GM12878 (cell line): ENCODE results near the gene HDGFL1. TPM values are rescaled to one million over a fixed set of nuclear protein-coding genes. Genes with fewer than 3 reads are reported as not detected.

Source experiments
- ATAC-seq: fragments of 200-7000 bp; cut with Tn5 transposase; 3 replicates; pipeline ENCODE4 v1.9.1; 2020; ENCODE audit warnings: mild to moderate bottlenecking, moderate library complexity
- BruUV-seq: library from RNA; stranded (reverse); fragments of 400-500 nt; replicated peaks from 2 replicates; lab custom pipeline; 2021; lab: Mats Ljungman, UMichigan
- CTCF ChIA-PET: fragments of 300-600 bp; sonication (Branson Sonifier 250); formaldehyde crosslinking; extraction: SDS; loops from one replicate; lab custom pipeline; 2021; ENCODE audit warnings: inconsistent platforms; lab: Yijun Ruan, JAX
- POLR2A ChIA-PET: fragments of 350-600 bp; formaldehyde crosslinking; extraction: SDS; loops from one replicate; lab custom pipeline; 2021; ENCODE audit warnings: inconsistent platforms; lab: Charles Lee
- RAD21 ChIA-PET: fragments of 300-600 bp; sonication (Branson Sonifier 250); formaldehyde crosslinking; loops from one replicate; lab custom pipeline; 2023; ENCODE audit warnings: antibody characterized with exemption; ENCODE audit not compliant: unreplicated experiment; lab: Charles Lee
- SMC1A ChIA-PET: fragments of 300-600 bp; sonication (Branson Sonifier 250); formaldehyde crosslinking; loops from one replicate; lab custom pipeline; 2023; ENCODE audit not compliant: unreplicated experiment, uncharacterized antibody; lab: Charles Lee
- DNase-seq: peaks from one replicate; pipeline ENCODE4 v3.0.0-alpha.2; 2011; ENCODE audit warnings: low read depth, low spot score
- FAIRE-seq: peaks from 3 replicates; lab custom pipeline; 2011; peaks lifted over from hg19 to GRCh38; lab: Jason Lieb, UNC
- H2AFZ ChIP-seq: 2 replicates; pipeline ENCODE4 v1.6.0; 2011; ENCODE audit warnings: low read depth, low read length, control low read depth; ENCODE audit not compliant: control insufficient read depth
- H3K27ac ChIP-seq: 2 replicates; pipeline ENCODE4 v1.5.1; 2011; ENCODE audit warnings: control low read depth; ENCODE audit not compliant: control insufficient read depth, insufficient read depth
- H3K27me3 ChIP-seq, 2 experiments: replicated peaks in 1 of 2; 2 replicates each; pipeline versions ENCODE4 v1.6.0 to v1.6.1; 2011; ENCODE audit warnings: low read length in 1 of 2; ENCODE audit not compliant: control insufficient read depth in 2 of 2, insufficient read depth in 2 of 2
- H3K36me3 ChIP-seq, 2 experiments: 2 replicates each; pipeline ENCODE4 v1.5.1; 2011; ENCODE audit warnings: low read length in 1 of 2; ENCODE audit not compliant: control insufficient read depth in 2 of 2, insufficient read depth in 2 of 2
- H3K4me1 ChIP-seq: 2 replicates; pipeline ENCODE4 v1.6.1; 2011; ENCODE audit warnings: mild to moderate bottlenecking, low read length, moderate library complexity, mixed read lengths; ENCODE audit not compliant: control insufficient read depth, insufficient read depth
- H3K4me2 ChIP-seq: 2 replicates; pipeline ENCODE4 v1.6.0; 2011; ENCODE audit warnings: control low read depth; ENCODE audit not compliant: control insufficient read depth, insufficient read depth
- H3K4me3 ChIP-seq: fragments of 200-600 bp; sonication (generic); 2 replicates; pipeline ENCODE4 v1.5.1; 2016
- H3K79me2 ChIP-seq: 2 replicates; pipeline ENCODE4 v1.6.0; 2011; ENCODE audit warnings: low read length; ENCODE audit not compliant: control insufficient read depth, insufficient read depth
- H3K9ac ChIP-seq: 2 replicates; pipeline ENCODE4 v1.8.0; 2011; ENCODE audit warnings: low read length, control low read depth, mixed read lengths; ENCODE audit not compliant: control insufficient read depth, insufficient read depth
- H3K9me3 ChIP-seq: replicated peaks from 3 replicates; pipeline ENCODE4 v1.5.1; 2011; ENCODE audit warnings: mild to moderate bottlenecking, low read length; ENCODE audit not compliant: control insufficient read depth, insufficient read depth
- H4K20me1 ChIP-seq: 2 replicates; pipeline ENCODE4 v1.6.0; 2011; ENCODE audit not compliant: control insufficient read depth, insufficient read depth
- RELA ChIP-seq: fragments of 450-650 bp; IDR thresholded peaks from 2 replicates; pipeline ENCODE4 v1.8.0; 2014; ENCODE audit warnings: borderline replicate concordance; ENCODE audit not compliant: partially characterized antibody
- WGBS: methylation state at CpG from one replicate; pipeline ENCODE4 v1.1.6; 2016; ENCODE audit warnings: low lambda C conversion rate; ENCODE audit not compliant: insufficient replicate concordance, insufficient coverage; ENCODE audit errors: missing lambda C conversion rate; 5-methylcytosine and 5-hydroxymethylcytosine counted together
- in situ Hi-C: fragments of 300-500 bp; cut with MboI; formaldehyde crosslinking; loops from 9 replicates; pipeline ENCODE4 v1.14.3; 2018; ENCODE audit warnings: mixed read lengths
- intact Hi-C: fragments of 100-400 bp; cut with micrococcal nuclease; formaldehyde crosslinking; loops from one replicate; pipeline ENCODE4 v1.14.2; 2022; ENCODE audit not compliant: unreplicated experiment
- polyA plus RNA-seq, 11 experiments: library from polyadenylated mRNA; depleted of rRNA in 4 of 11; unstranded in 6 of 11; stranded (reverse) in 5 of 11; fragments of >200 nt; fragmentation: Nextera tagmentation in 4 of 11; fragmentation: Illumina TruSeq in 1 of 11; extraction: Ambion mirVana in 4 of 11; extraction: Trizol in 1 of 11; gene quantifications; 1 replicate in 1 of 11; 2 replicates in 10 of 11; pipeline versions ENCODE4 v1.2.1 to v1.2.3, GENCODE V29; 2011 to 2016; ENCODE audit warnings: inconsistent platforms in 2 of 11, missing spikeins in 2 of 11, low read depth in 1 of 11
- total RNA-seq, 4 experiments: library from RNA; depleted of rRNA in 3 of 4; stranded (reverse); fragments of >200 nt in 3 of 4; fragmentation: Illumina TruSeq in 1 of 4; extraction: Trizol in 1 of 4; gene quantifications; 2 replicates each; pipeline versions ENCODE4 v1.2.1 to v1.2.3, GENCODE V29; 2013 to 2021
- TF ChIP-seq, protein P1 (sequence below): IDR thresholded peaks from 2 replicates; pipeline ENCODE4 v1.6.1; 2012; ENCODE audit warnings: low read length, inconsistent platforms
- TF ChIP-seq, protein P2 (sequence below): fragments of 450-650 bp; IDR thresholded peaks from 2 replicates; pipeline ENCODE4 v1.6.1; 2016; ENCODE audit warnings: mild to moderate bottlenecking, moderate library complexity, borderline replicate concordance
- TF ChIP-seq, protein P3 (sequence below): fragments of 450-650 bp; IDR thresholded peaks from 2 replicates; pipeline ENCODE4 v1.6.1; 2017; ENCODE audit warnings: mild to moderate bottlenecking, low read depth, inconsistent platforms; ENCODE audit not compliant: poor library complexity, severe bottlenecking

The HDGFL1 gene
- total and polyA plus RNA-seq, 10 of the 15 experiments (the other 5 are each of a cell fraction or from before 2014, with no cell fraction given): 0.03 to 0.69 (median 0.19) TPM

DNA sequence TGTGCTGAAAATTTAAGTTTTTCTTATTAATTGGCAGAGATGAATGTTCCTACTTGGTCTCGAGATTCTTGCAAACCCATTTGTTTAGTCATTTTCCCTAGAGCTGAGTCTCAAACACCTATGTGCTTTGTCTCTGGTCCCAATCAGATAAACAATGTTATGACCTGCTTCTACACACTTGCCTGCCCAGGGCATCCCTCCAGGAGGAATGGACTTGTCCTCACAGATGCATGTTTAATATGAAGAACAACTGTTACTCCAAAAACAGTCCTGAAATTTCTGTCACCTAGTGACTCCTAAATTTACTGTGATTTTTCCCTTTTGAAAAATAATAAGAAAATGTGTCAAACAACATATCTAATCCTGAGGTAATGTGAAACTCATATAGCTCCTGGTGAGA lies 43.7 kb downstream of the HDGFL1 start:
- in situ Hi-C loops (no loop called here), intact Hi-C loops (no loop called here)
- WGBS: 0% methylated on average over 1 of the region's 1 CpG
- no peaks in the 10 kb centered on the region for H3K36me3 ChIP-seq
- no peaks in the 10 kb centered on the region for H3K4me1 ChIP-seq
- no peak overlapping the region for H3K9ac ChIP-seq
- H2AFZ ChIP-seq: no peak overlapping the region
- ChIA-PET CTCF (interaction anchor here (0.6 kb wide), 1 partner anchor 33 kb away, joined by 3 read pairs; no protein-coding TSS in a partner anchor), SMC1A (interaction anchor here (1.1 kb wide), 1 partner anchor 83 kb away, joined by 3 read pairs; no protein-coding TSS in a partner anchor), RAD21 (no interaction called here), POLR2A (no interaction called here)
- H3K4me3 ChIP-seq: no peak overlapping the region
- no peaks in the 10 kb centered on the region for H3K9me3 ChIP-seq
- no TSS peak for BruUV-seq
- no peaks in the 10 kb centered on the region for H4K20me1 ChIP-seq
- TF ChIP-seq, protein P1, sequence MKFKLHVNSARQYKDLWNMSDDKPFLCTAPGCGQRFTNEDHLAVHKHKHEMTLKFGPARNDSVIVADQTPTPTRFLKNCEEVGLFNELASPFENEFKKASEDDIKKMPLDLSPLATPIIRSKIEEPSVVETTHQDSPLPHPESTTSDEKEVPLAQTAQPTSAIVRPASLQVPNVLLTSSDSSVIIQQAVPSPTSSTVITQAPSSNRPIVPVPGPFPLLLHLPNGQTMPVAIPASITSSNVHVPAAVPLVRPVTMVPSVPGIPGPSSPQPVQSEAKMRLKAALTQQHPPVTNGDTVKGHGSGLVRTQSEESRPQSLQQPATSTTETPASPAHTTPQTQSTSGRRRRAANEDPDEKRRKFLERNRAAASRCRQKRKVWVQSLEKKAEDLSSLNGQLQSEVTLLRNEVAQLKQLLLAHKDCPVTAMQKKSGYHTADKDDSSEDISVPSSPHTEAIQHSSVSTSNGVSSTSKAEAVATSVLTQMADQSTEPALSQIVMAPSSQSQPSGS: no peak
- no peak for TF ChIP-seq RELA
- no peaks in the 10 kb centered on the region for H3K79me2 ChIP-seq
- H3K27me3 ChIP-seq: no peaks in the 10 kb centered on the region
- ATAC-seq (no peak), FAIRE-seq (no peak), DNase-seq (no peak)
- H3K4me2 ChIP-seq: no peak overlapping the region
- no peak overlapping the region for H3K27ac ChIP-seq

DNA sequence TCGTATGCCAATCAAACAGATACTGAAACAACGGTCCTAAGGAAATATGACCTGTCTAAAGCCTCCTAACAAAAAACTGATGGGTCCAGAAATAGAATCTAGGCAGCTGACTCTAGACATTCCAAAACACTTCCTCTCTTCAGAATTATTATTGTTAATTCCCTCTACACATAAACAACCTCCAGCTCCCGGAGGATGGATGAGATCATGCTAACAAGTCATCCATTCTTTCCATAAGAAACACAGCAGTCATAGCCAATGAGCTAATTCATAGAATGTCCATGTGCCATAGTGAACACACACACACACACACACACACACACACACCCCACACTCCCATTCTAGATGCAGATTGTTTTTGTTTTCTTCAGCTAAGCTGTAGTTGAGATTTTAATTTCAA lies 44.3 kb downstream of the HDGFL1 start:
- intact Hi-C loops (no loop called here), in situ Hi-C loops (no loop called here)
- BruUV-seq: no TSS peak
- Histone ChIP-seq H3K4me1 (no peaks in the 10 kb centered on the region), H3K9ac (no peak overlapping the region), H3K27ac (no peak overlapping the region), H2AFZ (no peak overlapping the region), H3K79me2 (no peaks in the 10 kb centered on the region), H3K4me2 (no peak overlapping the region), H3K9me3 (no peaks in the 10 kb centered on the region), H3K27me3 (no peaks in the 10 kb centered on the region), H4K20me1 (no peaks in the 10 kb centered on the region), H3K36me3 (no peaks in the 10 kb centered on the region), H3K4me3 (no peak overlapping the region)
- 30% methylated on average over 3 of the region's 3 CpGs for WGBS
- DNase-seq (no peak), ATAC-seq (no peak), FAIRE-seq (no peak)
- ChIA-PET SMC1A (interaction anchor here (0.7 to 1.1 kb wide), 3 partner anchors 15 to 112 kb away, joined by 3 to 4 read pairs (median 3); no protein-coding TSS in a partner anchor), POLR2A (no interaction called here), RAD21 (no interaction called here), CTCF (interaction anchor here (0.6 kb wide), 1 partner anchor 32 kb away, joined by 3 read pairs; no protein-coding TSS in a partner anchor)
- TF ChIP-seq, protein P2, sequence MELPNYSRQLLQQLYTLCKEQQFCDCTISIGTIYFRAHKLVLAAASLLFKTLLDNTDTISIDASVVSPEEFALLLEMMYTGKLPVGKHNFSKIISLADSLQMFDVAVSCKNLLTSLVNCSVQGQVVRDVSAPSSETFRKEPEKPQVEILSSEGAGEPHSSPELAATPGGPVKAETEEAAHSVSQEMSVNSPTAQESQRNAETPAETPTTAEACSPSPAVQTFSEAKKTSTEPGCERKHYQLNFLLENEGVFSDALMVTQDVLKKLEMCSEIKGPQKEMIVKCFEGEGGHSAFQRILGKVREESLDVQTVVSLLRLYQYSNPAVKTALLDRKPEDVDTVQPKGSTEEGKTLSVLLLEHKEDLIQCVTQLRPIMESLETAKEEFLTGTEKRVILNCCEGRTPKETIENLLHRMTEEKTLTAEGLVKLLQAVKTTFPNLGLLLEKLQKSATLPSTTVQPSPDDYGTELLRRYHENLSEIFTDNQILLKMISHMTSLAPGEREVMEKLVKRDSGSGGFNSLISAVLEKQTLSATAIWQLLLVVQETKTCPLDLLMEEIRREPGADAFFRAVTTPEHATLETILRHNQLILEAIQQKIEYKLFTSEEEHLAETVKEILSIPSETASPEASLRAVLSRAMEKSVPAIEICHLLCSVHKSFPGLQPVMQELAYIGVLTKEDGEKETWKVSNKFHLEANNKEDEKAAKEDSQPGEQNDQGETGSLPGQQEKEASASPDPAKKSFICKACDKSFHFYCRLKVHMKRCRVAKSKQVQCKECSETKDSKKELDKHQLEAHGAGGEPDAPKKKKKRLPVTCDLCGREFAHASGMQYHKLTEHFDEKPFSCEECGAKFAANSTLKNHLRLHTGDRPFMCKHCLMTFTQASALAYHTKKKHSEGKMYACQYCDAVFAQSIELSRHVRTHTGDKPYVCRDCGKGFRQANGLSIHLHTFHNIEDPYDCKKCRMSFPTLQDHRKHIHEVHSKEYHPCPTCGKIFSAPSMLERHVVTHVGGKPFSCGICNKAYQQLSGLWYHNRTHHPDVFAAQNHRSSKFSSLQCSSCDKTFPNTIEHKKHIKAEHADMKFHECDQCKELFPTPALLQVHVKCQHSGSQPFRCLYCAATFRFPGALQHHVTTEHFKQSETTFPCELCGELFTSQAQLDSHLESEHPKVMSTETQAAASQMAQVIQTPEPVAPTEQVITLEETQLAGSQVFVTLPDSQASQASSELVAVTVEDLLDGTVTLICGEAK: no peak
- TF ChIP-seq, protein P3, sequence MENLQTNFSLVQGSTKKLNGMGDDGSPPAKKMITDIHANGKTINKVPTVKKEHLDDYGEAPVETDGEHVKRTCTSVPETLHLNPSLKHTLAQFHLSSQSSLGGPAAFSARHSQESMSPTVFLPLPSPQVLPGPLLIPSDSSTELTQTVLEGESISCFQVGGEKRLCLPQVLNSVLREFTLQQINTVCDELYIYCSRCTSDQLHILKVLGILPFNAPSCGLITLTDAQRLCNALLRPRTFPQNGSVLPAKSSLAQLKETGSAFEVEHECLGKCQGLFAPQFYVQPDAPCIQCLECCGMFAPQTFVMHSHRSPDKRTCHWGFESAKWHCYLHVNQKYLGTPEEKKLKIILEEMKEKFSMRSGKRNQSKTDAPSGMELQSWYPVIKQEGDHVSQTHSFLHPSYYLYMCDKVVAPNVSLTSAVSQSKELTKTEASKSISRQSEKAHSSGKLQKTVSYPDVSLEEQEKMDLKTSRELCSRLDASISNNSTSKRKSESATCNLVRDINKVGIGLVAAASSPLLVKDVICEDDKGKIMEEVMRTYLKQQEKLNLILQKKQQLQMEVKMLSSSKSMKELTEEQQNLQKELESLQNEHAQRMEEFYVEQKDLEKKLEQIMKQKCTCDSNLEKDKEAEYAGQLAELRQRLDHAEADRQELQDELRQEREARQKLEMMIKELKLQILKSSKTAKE: no peak
